ENCODE measurements around the gene TDRD1.

TDRD1 gene

DNA sequence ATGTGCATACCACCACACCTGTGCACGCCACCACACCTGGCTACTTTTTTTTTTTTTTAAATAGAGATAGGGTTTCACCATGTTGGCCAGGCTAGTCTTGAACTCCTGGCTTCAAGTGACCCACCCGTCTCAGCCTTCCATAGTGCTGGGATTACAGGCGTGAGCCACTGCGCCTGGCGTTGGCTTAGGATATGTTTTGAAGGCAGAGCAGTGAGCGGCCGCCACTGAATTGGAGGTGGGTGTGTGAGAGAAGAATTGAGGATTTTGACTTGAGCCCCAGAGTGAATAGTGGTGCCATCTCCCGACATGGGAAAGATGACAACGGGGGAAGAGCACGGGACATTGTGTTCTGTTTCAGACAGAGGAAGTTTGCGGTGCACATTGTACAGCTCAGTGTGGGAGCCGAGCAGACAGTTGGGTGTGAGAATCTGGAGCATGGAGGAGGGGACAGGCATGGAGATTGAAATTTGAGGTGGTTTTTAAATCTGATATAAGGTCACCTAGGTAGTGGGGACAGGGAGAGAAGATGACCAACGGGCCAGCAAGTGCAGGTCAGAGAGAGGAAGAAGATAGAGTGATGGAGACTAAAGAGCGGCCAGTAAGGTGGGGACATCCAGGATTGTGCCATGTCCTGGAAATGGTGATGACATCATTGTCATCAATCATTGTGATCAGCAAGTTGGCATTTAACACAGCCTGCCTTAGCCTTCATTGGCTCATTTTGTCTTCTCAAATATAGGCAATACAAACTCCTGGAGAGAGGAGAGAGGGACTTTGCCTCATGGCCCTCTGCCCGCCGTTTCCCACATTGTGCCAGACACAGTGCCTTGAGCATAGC is 95.7 kb downstream of the TDRD1 start:
- TF ChIP-seq, protein P1, sequence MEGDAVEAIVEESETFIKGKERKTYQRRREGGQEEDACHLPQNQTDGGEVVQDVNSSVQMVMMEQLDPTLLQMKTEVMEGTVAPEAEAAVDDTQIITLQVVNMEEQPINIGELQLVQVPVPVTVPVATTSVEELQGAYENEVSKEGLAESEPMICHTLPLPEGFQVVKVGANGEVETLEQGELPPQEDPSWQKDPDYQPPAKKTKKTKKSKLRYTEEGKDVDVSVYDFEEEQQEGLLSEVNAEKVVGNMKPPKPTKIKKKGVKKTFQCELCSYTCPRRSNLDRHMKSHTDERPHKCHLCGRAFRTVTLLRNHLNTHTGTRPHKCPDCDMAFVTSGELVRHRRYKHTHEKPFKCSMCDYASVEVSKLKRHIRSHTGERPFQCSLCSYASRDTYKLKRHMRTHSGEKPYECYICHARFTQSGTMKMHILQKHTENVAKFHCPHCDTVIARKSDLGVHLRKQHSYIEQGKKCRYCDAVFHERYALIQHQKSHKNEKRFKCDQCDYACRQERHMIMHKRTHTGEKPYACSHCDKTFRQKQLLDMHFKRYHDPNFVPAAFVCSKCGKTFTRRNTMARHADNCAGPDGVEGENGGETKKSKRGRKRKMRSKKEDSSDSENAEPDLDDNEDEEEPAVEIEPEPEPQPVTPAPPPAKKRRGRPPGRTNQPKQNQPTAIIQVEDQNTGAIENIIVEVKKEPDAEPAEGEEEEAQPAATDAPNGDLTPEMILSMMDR (conservative IDR thresholded peaks at IDR 0.05): no peak
- no peak overlapping the region for H3K27ac ChIP-seq

DNA sequence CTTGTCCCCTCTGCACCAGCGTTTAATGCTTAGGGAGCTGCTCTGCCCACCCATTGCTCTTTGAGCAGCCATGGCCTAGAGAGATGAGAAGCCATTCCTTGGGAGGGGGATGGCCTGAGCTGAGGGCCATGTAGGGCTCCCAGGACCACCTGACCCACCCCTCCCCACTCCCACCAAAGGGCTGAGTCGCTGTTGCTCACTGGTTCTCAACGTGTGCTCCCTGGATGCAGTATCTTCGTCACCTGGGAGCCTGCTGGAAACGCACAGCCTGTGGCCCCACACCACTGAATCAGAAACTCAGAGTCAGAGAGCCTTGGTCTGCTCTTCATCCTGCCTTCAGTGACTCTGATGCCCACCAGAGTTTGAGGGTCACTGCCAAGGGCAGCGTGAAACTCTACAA is 96.9 kb downstream of the TDRD1 start:
- TF ChIP-seq, protein P1 (conservative IDR thresholded peaks at IDR 0.05): no peak

DNA sequence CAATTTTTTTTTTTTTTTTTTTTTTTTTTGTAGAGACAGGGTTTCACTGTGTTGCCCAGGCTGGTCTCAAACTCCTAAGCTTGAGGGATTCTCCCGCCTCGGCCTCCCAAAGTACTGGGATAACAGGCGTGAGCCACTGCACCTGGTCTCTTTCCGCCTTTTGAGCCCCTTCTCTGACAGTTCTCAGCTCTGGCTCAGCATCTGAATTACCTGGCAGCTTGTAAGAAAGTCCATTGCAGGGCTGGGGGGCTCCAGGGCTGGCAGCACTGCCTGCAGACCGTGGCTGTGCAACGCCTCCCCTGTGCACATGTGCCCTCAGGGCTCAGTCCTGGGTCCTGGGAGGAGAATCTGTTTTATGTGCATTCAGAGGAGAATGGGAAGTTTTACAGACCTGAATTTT is 97.5 kb downstream of the TDRD1 start:
- TF ChIP-seq, protein P1 (conservative IDR thresholded peaks at IDR 0.05): no peak
- no peak overlapping the region for H3K27ac ChIP-seq

More for the DNA sequence above, 96.9 kb downstream of the TDRD1 start:
- H3K27ac ChIP-seq: no peak overlapping the region

DNA sequence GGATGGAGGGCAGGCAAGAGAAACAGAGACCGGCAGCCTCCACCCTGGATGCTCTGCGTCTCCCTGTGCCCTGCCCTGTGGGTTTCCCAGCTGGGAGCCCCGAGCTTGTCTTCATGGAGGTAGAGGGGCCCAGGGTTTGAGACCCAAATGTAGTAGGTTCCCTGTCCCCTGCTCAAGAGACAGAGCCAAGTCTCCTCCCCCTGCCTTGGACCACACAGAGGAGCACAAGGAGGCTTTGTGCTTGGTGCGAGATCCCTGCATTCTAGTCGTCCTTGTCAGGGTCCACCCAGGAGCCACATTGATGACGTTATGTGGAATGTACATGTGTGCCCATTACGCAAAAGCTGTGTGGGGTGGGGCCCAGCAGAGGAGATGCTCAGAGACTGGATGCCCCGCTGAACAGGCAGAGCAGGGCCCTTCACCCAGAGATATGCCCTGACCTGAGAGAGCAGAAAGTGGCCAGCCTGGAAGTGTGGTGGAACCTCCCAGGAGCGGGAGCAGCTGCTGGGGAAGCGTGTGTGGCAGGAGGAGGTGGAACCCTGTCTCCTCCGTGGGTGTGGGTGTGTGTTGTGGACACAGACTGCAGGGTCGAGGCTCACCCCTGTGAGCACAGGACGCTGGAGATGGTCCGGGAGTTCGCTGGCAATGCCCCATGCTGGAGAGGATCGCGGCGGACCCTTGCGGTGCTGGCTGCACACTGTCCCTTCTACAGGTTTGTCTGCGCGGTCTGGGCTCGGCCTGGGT is 99.2 kb downstream of the TDRD1 start:
- H3K27ac ChIP-seq: no peak overlapping the region
- TF ChIP-seq, protein P1 (conservative IDR thresholded peaks at IDR 0.05): no peak

DNA sequence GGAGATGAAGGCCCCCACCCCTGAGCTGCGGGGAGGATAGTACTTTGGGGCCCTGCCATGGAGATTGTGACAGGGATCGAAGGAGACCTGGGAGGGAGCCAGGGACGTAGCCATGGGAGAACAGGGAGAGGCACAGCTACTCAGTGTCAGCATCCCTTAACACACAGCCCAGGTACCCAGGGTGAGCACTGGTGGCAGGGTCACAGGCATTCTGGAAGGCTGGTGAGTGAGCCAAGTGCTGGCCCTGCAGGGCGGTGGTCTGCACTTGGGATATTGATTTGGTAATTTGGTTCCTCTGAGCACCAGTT is 99.7 kb downstream of the TDRD1 start:
- TF ChIP-seq, protein P1 (conservative IDR thresholded peaks at IDR 0.05): no peak
- no peak overlapping the region for H3K27ac ChIP-seq

DNA sequence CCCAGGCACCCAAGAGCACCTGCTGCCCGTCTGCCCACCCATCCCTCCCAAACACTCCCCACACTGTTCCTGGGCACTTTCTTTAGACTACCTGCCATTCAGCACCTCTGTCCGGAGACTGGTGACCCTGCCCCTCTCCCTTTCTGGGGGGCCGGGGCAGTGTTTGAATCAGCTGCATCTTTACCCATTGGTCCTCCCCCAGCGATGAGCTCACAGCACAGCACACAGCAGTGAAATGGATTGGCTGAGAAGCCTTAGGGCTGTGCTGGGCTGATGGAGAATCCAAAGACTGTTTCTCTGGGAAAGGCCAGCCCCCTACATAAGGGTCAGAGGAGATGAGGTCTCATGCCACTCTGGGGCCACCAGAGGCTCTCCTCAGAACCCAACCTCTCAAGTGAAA is 100.1 kb downstream of the TDRD1 start:
- H3K27ac ChIP-seq: no peak overlapping the region
- TF ChIP-seq, protein P1 (conservative IDR thresholded peaks at IDR 0.05): no peak

DNA sequence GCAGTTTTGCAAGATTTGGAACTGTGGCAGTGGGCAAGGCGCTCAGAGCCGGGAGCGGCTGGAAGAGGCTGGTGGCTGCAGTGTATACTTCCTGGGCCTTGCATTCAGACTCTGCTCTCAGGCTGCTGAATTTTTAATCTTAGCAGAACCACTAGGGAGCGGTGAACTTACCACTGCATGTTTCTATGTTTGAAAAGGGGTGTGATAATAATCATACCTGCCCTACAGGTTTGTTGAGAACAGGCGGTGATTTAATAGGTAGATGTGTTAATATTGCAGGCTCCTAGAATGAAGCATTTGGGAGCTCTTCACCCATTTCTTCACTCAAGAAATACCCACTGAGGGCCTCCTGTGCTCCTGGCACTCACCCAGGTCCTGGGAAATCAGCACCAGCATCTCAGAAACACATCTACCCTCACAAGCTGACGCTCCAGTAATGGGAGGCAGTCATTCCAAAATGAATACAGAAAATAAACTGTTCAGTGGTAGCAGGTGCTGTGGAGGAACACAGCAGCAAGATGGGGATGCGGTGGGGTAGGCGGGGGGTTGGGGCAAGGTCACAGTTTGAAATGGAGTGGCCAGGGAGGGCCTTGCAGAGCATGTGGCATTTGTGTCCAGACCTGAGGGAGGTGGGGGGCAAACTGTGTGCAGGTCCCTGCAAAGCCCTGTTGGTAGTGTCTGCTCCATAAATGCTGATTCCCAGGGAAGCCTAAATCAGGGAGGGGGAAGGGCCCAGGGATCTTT is 100.9 kb downstream of the TDRD1 start:
- TF ChIP-seq, protein P1 (conservative IDR thresholded peaks at IDR 0.05): no peak
- H3K27ac ChIP-seq: no peak overlapping the region
